Measurements from ENCODE around the gene PDE8A.

PDE8A gene

GRCh38 chr15:85041230-85041629 is 59.6 kb downstream of the PDE8A start:
- no peaks in the 10 kb centered on the region for H3K27me3 Mint-ChIP-seq
- no peak overlapping the region for H3K27ac Mint-ChIP-seq
- no peak overlapping the region for H3K4me3 Mint-ChIP-seq
- peaks cover 28% of the 10 kb centered on the region for H3K4me1 Mint-ChIP-seq (ENCODE audit: low read depth)
- H3K9me3 Mint-ChIP-seq: no peaks in the 10 kb centered on the region
- H3K36me3 Mint-ChIP-seq (ENCODE audit: low read depth): no peaks in the 10 kb centered on the region

GRCh38 chr15:85044251-85044853 is 62.7 kb downstream of the PDE8A start:
- Mint-ChIP-seq H3K27ac (no peak overlapping the region), H3K36me3 (ENCODE audit: low read depth) (no peaks in the 10 kb centered on the region), H3K27me3 (no peaks in the 10 kb centered on the region), H3K4me1 (ENCODE audit: low read depth) (peaks cover 36% of the 10 kb centered on the region), H3K9me3 (no peaks in the 10 kb centered on the region), H3K4me3 (no peak overlapping the region)

GRCh38 chr15:85044894-85045293 is 63.2 kb downstream of the PDE8A start:
- no peaks in the 10 kb centered on the region for H3K9me3 Mint-ChIP-seq
- H3K27ac Mint-ChIP-seq: no peak overlapping the region
- H3K36me3 Mint-ChIP-seq (ENCODE audit: low read depth): no peaks in the 10 kb centered on the region
- no peak overlapping the region for H3K4me3 Mint-ChIP-seq
- no peaks in the 10 kb centered on the region for H3K27me3 Mint-ChIP-seq
- peaks cover 41% of the 10 kb centered on the region for H3K4me1 Mint-ChIP-seq (ENCODE audit: low read depth)

- H3K9me3 Mint-ChIP-seq: no peaks in the 10 kb centered on the region
- H3K27me3 Mint-ChIP-seq: no peaks in the 10 kb centered on the region
- H3K36me3 Mint-ChIP-seq (ENCODE audit: low read depth): no peaks in the 10 kb centered on the region
- no peak overlapping the region for H3K4me3 Mint-ChIP-seq
- peaks cover 48% of the 10 kb centered on the region for H3K4me1 Mint-ChIP-seq (ENCODE audit: low read depth)
- H3K27ac Mint-ChIP-seq: no peak overlapping the region
Measured at GRCh38 chr15:85045615-85046014, 64.0 kb downstream of the PDE8A start.

DNA sequence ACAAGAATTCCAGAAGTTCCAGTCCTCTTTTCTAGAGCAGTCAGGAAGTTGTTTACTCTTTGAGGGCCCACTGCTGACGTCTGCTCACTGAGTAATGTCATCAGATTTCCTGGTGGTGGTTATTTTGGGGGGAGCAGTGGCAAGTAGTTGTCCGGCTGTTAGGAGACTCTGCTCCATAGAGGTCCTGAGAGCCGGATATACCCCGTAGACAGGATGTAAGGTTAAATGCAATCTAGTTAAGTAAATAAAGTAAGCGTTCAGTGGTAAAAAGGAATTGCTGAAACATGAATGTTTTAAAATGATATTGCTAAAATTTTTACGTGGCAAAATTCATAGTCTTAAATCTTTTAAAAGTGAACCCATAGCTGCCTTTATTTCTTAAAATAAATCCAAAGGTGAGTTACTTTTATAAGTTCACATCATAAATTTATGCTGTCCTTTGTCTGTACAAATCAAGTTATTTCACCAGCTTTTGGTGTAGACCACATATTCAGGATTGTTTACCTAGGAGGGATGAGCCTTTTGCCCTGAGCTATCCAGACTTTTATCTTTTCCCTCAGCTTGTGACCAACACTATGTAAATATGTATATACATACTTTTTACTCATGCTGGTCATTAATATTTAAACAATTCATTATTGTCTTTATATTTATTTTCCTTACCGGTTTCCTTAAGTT is 65.8 kb downstream of the PDE8A start:
- Mint-ChIP-seq H3K27ac (peak overlapping the region; percentile 61), H3K4me1 (ENCODE audit: low read depth) (peaks cover 59% of the 10 kb centered on the region), H3K27me3 (no peaks in the 10 kb centered on the region), H3K36me3 (ENCODE audit: low read depth) (no peaks in the 10 kb centered on the region), H3K4me3 (no peak overlapping the region), H3K9me3 (no peaks in the 10 kb centered on the region)

GRCh38 chr15:85048430-85048829 is 66.8 kb downstream of the PDE8A start:
- Mint-ChIP-seq H3K36me3 (ENCODE audit: low read depth) (no peaks in the 10 kb centered on the region), H3K9me3 (no peaks in the 10 kb centered on the region), H3K27ac (peak overlapping the region; percentile 4), H3K4me1 (ENCODE audit: low read depth) (peaks cover 65% of the 10 kb centered on the region), H3K4me3 (no peak overlapping the region), H3K27me3 (no peaks in the 10 kb centered on the region)

- H3K36me3 Mint-ChIP-seq (ENCODE audit: low read depth): peaks cover 2% of the 10 kb centered on the region
Measured at GRCh38 chr15:85049805-85050204, 68.1 kb downstream of the PDE8A start.

DNA sequence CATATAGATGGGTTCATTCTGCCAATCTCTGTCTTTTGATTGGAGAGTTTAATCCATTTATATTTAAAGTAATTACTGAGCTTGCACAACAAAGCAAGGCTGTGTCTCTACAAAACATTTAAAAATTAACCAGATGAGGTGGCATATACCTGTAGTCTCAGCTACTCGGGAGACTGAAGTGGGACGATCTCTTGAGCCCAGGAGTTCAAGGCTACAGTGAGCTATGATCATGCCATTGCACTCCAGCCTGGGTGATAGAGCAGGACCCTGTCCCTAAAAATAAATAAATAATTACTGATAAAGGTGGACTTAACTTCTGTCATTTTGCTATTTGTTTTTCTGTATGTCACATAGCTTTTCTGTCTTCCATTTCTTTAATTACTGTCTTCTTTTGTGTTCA is 78.1 kb downstream of the PDE8A start:
- H3K36me3 Mint-ChIP-seq (ENCODE audit: low read depth): peaks cover 44% of the 10 kb centered on the region
- H3K27me3 Mint-ChIP-seq: no peaks in the 10 kb centered on the region
- peaks cover 28% of the 10 kb centered on the region for H3K9me3 Mint-ChIP-seq

More at GRCh38 chr15:85049805-85050204, 68.1 kb downstream of the PDE8A start:
- Mint-ChIP-seq H3K4me1 (ENCODE audit: low read depth) (peaks cover 59% of the 10 kb centered on the region), H3K9me3 (no peaks in the 10 kb centered on the region), H3K27me3 (no peaks in the 10 kb centered on the region), H3K27ac (peak overlapping the region; percentile 5), H3K4me3 (no peak overlapping the region)

DNA sequence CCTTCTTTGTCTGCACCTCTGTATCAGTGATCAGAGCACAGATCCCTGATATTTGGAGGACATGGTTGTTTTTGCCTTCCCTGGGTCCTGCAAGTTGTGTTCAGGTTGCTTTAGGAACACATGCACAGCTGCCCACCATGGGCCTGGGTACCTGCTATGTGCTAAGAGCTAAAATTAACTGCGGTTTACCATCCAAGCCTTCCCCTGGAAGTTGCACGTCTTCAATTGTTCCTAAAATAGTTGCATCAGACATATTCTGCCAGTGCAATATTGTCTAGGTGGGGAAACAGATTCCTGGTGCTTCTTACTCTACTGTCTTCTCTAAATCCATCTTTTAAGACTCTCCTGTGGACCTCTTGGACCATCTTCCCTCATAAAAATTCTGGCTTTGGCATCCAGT is 80.9 kb downstream of the PDE8A start:
- Mint-ChIP-seq H3K4me1 (ENCODE audit: low read depth) (peaks cover 31% of the 10 kb centered on the region), H3K36me3 (ENCODE audit: low read depth) (peaks cover 40% of the 10 kb centered on the region), H3K27me3 (no peaks in the 10 kb centered on the region), H3K27ac (no peak overlapping the region), H3K4me3 (no peak overlapping the region), H3K9me3 (peaks cover 22% of the 10 kb centered on the region)

More for the DNA sequence above, 78.1 kb downstream of the PDE8A start:
- Mint-ChIP-seq H3K4me3 (no peak overlapping the region), H3K27ac (no peak overlapping the region), H3K4me1 (ENCODE audit: low read depth) (peaks cover 40% of the 10 kb centered on the region)

- Mint-ChIP-seq H3K36me3 (ENCODE audit: low read depth) (peaks cover 39% of the 10 kb centered on the region), H3K9me3 (peaks cover 22% of the 10 kb centered on the region), H3K27me3 (no peaks in the 10 kb centered on the region), H3K4me3 (no peak overlapping the region), H3K4me1 (ENCODE audit: low read depth) (peaks cover 27% of the 10 kb centered on the region), H3K27ac (no peak overlapping the region)
Measured at GRCh38 chr15:85063088-85063487, 81.4 kb downstream of the PDE8A start.

DNA sequence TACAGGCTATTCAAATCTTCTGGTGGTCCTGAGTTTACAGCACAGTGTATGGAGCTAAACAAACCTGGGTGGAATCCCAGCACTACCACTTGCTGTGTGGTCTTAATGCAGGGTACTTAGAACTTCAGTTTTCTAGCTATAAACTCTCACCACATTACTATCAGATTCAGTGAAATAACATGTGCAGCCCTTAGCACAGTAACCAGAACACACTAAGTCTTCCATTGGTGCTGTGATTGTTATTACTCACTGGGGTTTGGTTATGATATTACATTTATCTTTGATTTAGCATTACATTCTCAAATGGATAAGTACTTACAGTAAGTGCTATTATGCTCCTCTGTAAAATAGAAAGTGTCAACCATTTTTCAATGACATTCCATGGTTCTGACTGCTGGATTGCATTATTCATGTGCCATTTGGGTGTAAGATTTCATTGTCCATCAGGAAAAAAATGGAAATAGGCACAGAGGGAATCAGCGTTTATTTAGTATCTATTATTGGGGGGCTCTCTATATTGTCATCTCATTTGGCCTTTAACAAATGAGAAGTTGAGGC is 81.9 kb downstream of the PDE8A start:
- Mint-ChIP-seq H3K27ac (no peak overlapping the region), H3K36me3 (ENCODE audit: low read depth) (peaks cover 43% of the 10 kb centered on the region), H3K9me3 (peaks cover 20% of the 10 kb centered on the region), H3K4me3 (no peak overlapping the region), H3K4me1 (ENCODE audit: low read depth) (peaks cover 22% of the 10 kb centered on the region), H3K27me3 (no peaks in the 10 kb centered on the region)

DNA sequence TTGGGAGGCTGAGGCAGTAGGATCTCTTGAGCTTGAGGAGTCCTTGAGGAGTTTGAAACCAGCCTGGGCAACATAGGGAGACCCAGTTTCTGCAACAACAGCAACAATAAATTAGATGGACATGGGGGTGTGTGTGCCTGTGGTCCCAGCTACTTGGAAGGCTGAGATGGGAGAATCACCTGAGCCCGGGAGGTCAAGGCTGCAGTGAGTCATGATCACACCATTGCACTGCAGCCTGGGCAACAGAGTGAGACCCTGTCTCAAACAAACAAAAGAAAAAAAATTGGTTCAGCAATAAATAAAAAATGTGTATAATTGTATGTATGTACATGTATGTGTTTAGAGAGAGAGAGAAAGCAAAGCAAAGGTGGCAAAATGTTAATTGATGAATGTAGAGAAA is 83.1 kb downstream of the PDE8A start:
- H3K36me3 Mint-ChIP-seq (ENCODE audit: low read depth): peaks cover 42% of the 10 kb centered on the region
- peaks cover 9% of the 10 kb centered on the region for H3K9me3 Mint-ChIP-seq
- no peak overlapping the region for H3K27ac Mint-ChIP-seq
- no peaks in the 10 kb centered on the region for H3K27me3 Mint-ChIP-seq
- no peak overlapping the region for H3K4me3 Mint-ChIP-seq
- peaks cover 12% of the 10 kb centered on the region for H3K4me1 Mint-ChIP-seq (ENCODE audit: low read depth)

- no peak overlapping the region for H3K27ac Mint-ChIP-seq
- H3K4me1 Mint-ChIP-seq (ENCODE audit: low read depth): peaks cover 15% of the 10 kb centered on the region
- no peaks in the 10 kb centered on the region for H3K9me3 Mint-ChIP-seq
- H3K4me3 Mint-ChIP-seq: no peak overlapping the region
- peaks cover 53% of the 10 kb centered on the region for H3K36me3 Mint-ChIP-seq (ENCODE audit: low read depth)
- H3K27me3 Mint-ChIP-seq: no peaks in the 10 kb centered on the region
Measured at GRCh38 chr15:85071061-85071460, 89.4 kb downstream of the PDE8A start.

DNA sequence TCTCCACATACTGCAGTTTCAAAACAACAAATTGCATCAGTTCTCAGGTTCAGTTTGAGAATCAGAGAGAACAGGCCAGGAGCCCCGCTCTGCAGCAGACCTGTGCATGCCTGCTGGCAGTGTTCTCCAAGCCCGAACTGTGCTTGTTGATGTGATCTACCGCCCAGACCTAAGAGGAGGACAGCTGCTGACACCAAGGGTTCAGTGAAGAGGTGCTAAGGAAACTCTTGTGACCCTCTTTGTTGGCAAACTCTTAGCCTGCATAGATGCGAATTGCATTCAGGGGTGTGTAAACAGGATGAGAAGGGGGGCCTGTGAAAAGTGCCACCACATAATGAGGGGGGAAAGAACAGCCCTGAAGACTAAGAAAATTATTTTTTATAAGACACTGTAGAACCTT is 89.8 kb downstream of the PDE8A start:
- no peak overlapping the region for H3K27ac Mint-ChIP-seq
- peaks cover 15% of the 10 kb centered on the region for H3K4me1 Mint-ChIP-seq (ENCODE audit: low read depth)
- H3K4me3 Mint-ChIP-seq: no peak overlapping the region
- H3K9me3 Mint-ChIP-seq: no peaks in the 10 kb centered on the region
- H3K27me3 Mint-ChIP-seq: no peaks in the 10 kb centered on the region
- H3K36me3 Mint-ChIP-seq (ENCODE audit: low read depth): peaks cover 53% of the 10 kb centered on the region

- H3K36me3 Mint-ChIP-seq (ENCODE audit: low read depth): peaks cover 47% of the 10 kb centered on the region
- peaks cover 15% of the 10 kb centered on the region for H3K4me1 Mint-ChIP-seq (ENCODE audit: low read depth)
- H3K9me3 Mint-ChIP-seq: no peaks in the 10 kb centered on the region
- peak overlapping the region; percentile 39 for H3K4me3 Mint-ChIP-seq
- no peaks in the 10 kb centered on the region for H3K27me3 Mint-ChIP-seq
- H3K27ac Mint-ChIP-seq: peak overlapping the region; percentile 59
Measured at GRCh38 chr15:85072917-85073316, 91.3 kb downstream of the PDE8A start.

Data from stimulated activated naive CD8-positive, alpha-beta T cell treated with anti-CD3 and anti-CD28 coated beads, Interleukin-15, Interleukin-2, amounts not matched to agents 100 ng/mL and 50 ng/mL, for 24 hours (primary cell).